ENCODE results near the gene SNX15. TPM values are rescaled to one million over a fixed set of nuclear protein-coding genes. Genes with fewer than 3 reads are reported as not detected.

SNX15 gene
- total and polyA plus RNA-seq, 2 experiments from 2014 or later = 12.9 to 27.3 TPM

DNA sequence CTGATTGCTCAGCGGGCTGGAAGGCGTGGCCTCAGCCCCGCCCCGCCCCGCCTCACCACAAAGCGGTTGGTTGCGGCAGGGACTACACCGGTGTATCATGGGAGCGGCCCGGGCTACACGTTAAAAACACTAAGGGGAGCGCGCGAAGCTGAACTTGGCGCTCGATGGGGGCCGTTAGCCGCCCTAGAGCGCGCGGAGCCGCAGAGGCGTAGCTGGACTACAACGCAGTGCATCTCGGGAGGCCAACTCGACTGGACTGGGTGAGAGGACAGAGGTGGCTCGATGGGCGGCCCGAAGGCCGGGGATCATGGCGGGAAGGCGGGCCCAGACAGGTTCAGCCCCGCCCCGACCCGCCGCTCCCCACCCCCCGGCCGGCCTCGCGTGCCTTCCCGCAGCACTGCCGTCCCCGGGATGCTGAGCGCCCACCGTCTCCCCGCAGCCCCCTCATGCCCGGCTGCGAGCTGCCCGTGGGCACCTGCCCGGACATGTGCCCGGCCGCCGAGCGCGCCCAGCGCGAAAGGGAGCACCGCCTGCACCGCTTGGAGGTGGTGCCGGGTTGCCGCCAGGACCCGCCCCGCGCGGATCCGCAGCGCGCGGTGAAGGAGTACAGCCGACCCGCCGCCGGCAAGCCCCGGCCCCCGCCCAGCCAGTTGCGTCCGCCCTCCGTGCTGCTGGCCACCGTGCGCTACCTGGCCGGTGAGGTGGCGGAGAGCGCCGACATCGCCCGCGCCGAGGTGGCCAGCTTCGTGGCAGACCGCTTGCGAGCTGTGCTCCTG, 13.8 kb downstream of the SNX15 start, which contains the start of gene SAC3D1:
TSS of gene SAC3D1 (plus strand) at position 364 of the 776 bp plus-strand sequence. CDS start at position 447, 83 bp downstream.
- WGBS (ENCODE audit: low lambda C conversion rate, missing lambda C conversion rate) = under 1% methylated on average over 54 of the region's 91 CpGs
- H4K20me1 ChIP-seq (ENCODE audit: insufficient read depth, poor library complexity, severe bottlenecking) = no peaks in the 10 kb centered on the region
- TF ChIP-seq EZH2phosphoT487 (IDR thresholded peaks at IDR 0.05; ENCODE audit: low read depth, severe bottlenecking, unreplicated experiment) (no peak), EZH2 (IDR thresholded peaks at IDR 0.05; ENCODE audit: borderline replicate concordance) (no peak)
- TF ChIP-seq, protein P1, sequence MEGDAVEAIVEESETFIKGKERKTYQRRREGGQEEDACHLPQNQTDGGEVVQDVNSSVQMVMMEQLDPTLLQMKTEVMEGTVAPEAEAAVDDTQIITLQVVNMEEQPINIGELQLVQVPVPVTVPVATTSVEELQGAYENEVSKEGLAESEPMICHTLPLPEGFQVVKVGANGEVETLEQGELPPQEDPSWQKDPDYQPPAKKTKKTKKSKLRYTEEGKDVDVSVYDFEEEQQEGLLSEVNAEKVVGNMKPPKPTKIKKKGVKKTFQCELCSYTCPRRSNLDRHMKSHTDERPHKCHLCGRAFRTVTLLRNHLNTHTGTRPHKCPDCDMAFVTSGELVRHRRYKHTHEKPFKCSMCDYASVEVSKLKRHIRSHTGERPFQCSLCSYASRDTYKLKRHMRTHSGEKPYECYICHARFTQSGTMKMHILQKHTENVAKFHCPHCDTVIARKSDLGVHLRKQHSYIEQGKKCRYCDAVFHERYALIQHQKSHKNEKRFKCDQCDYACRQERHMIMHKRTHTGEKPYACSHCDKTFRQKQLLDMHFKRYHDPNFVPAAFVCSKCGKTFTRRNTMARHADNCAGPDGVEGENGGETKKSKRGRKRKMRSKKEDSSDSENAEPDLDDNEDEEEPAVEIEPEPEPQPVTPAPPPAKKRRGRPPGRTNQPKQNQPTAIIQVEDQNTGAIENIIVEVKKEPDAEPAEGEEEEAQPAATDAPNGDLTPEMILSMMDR (IDR thresholded peaks at IDR 0.05; ENCODE audit: poor library complexity) = no peak
- H3K9me2 ChIP-seq (replicated peaks; ENCODE audit: insufficient read depth) = no peaks in the 10 kb centered on the region
- H3K4me2 ChIP-seq = peak within 1 kb of the TSS; percentile 98
- peak within 1 kb of the TSS; percentile 94 for H3K4me3 ChIP-seq
- H2AFZ ChIP-seq = peak within 1 kb of the TSS; percentile 30
- no peaks in the 10 kb centered on the region for H3K36me3 ChIP-seq (replicated peaks; ENCODE audit: insufficient read depth, low read depth)
- no peaks in the 10 kb centered on the region for H3K9me3 ChIP-seq (ENCODE audit: low read depth)
- peaks cover 4% of the 10 kb centered on the region for H3K4me1 ChIP-seq (ENCODE audit: insufficient read depth)
- H3K27me3 ChIP-seq = no peaks in the 10 kb centered on the region
- peaks cover 23% of the 10 kb centered on the region for H3K79me2 ChIP-seq
- peak within 1 kb of the TSS; percentile 88 for H3K27ac ChIP-seq
- DNase-seq (ENCODE audit: low spot score) = peak; percentile 95

GRCh38 chr11:65042891-65043290, 15.7 kb downstream of the SNX15 start:
- no peaks in the 10 kb centered on the region for H4K20me1 ChIP-seq (ENCODE audit: insufficient read depth, poor library complexity, severe bottlenecking)
- H3K36me3 ChIP-seq (replicated peaks; ENCODE audit: insufficient read depth, low read depth) = no peaks in the 10 kb centered on the region
- peaks cover 4% of the 10 kb centered on the region for H3K4me1 ChIP-seq (ENCODE audit: insufficient read depth)
- H3K4me3 ChIP-seq = no peak overlapping the region
- no peak overlapping the region for H2AFZ ChIP-seq
- H3K9me2 ChIP-seq (replicated peaks; ENCODE audit: insufficient read depth) = no peaks in the 10 kb centered on the region
- no peaks in the 10 kb centered on the region for H3K9me3 ChIP-seq (ENCODE audit: low read depth)
- TF ChIP-seq EZH2phosphoT487 (IDR thresholded peaks at IDR 0.05; ENCODE audit: low read depth, severe bottlenecking, unreplicated experiment) = no peak
- TF ChIP-seq, protein P1 (IDR thresholded peaks at IDR 0.05; ENCODE audit: poor library complexity) = no peak
- TF ChIP-seq EZH2 (IDR thresholded peaks at IDR 0.05; ENCODE audit: borderline replicate concordance) = no peak
- H3K27ac ChIP-seq = no peak overlapping the region
- DNase-seq (ENCODE audit: low spot score) = no peak
- WGBS (ENCODE audit: low lambda C conversion rate, missing lambda C conversion rate) = 90% methylated on average over 6 of the region's 6 CpGs
- H3K79me2 ChIP-seq = peaks cover 23% of the 10 kb centered on the region
- H3K27me3 ChIP-seq = no peaks in the 10 kb centered on the region
- no peak overlapping the region for H3K4me2 ChIP-seq

DNA sequence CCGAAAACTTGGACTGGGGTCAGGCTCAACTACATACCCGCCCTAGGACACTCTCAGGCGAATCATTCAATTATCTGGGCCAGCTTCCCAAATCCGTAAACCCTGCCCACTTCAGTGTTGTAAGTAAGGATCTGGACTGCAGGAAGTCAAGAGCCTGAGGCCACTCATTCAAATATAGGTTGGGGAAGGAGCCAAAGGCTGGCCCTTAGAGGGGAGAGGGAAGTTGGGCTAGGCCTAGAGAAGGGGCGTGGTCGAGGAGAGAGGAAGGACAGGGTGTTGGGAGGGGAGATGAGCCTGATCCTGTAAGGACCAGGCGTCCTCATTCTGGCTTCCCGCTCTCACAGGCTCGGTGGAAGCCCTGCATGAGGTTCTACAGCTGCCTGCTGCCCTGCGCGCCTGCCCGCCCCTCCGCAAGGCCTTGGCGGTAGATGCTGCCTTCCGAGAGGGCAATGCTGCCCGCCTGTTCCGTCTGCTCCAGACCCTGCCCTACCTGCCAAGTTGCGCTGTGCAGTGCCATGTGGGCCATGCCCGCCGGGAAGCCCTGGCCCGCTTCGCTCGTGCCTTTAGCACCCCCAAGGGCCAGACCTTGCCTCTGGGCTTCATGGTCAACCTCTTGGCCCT, 16.8 kb downstream of the SNX15 start:
- TF ChIP-seq EZH2 (IDR thresholded peaks at IDR 0.05; ENCODE audit: borderline replicate concordance) (no peak), EZH2phosphoT487 (IDR thresholded peaks at IDR 0.05; ENCODE audit: low read depth, severe bottlenecking, unreplicated experiment) (no peak)
- TF ChIP-seq, protein P1 (IDR thresholded peaks at IDR 0.05; ENCODE audit: poor library complexity) = no peak
- no peak for DNase-seq (ENCODE audit: low spot score)
- H3K27me3 ChIP-seq = no peaks in the 10 kb centered on the region
- peaks cover 4% of the 10 kb centered on the region for H3K4me1 ChIP-seq (ENCODE audit: insufficient read depth)
- H3K27ac ChIP-seq = no peak overlapping the region
- H3K79me2 ChIP-seq = peaks cover 23% of the 10 kb centered on the region
- H3K4me2 ChIP-seq = no peak overlapping the region
- H2AFZ ChIP-seq = no peak overlapping the region
- 96% methylated on average over 23 of the region's 23 CpGs for WGBS (ENCODE audit: low lambda C conversion rate, missing lambda C conversion rate)
- no peaks in the 10 kb centered on the region for H4K20me1 ChIP-seq (ENCODE audit: insufficient read depth, poor library complexity, severe bottlenecking)
- H3K9me2 ChIP-seq (replicated peaks; ENCODE audit: insufficient read depth) = no peaks in the 10 kb centered on the region
- H3K36me3 ChIP-seq (replicated peaks; ENCODE audit: insufficient read depth, low read depth) = no peaks in the 10 kb centered on the region
- no peaks in the 10 kb centered on the region for H3K9me3 ChIP-seq (ENCODE audit: low read depth)
- H3K4me3 ChIP-seq = no peak overlapping the region

All from hepatocyte (in vitro differentiated cells).